Measurements from ENCODE around the gene IKZF1.
A peak's percentile ranks its signal among the peaks of the same experiment; 100 is the strongest.

The IKZF1 gene

DNA sequence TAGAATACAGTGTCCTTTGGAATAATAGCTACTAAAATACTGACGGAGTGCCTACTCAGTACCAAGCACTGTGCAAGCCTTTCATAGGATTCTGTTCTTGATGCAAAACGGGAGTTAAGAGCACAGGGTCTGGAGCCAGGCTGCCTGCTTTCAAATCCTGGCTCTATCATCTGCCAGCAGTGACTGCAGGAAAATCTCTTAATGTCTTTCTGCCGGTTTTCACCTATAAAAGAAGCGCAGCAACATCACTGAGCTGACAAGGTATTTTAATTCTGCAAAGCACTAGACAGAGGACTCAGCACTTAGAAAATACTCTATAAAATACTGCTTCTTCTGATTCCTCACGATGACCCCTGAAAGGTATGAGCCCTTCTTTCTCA, 145.0 kb downstream of the IKZF1 start:
- H3K79me2 ChIP-seq (ENCODE audit: control insufficient read depth, low read length), result peaks cover 57% of the 10 kb centered on the region
- no peaks in the 10 kb centered on the region for H3K27me3 ChIP-seq (ENCODE audit: control insufficient read depth, low read length)
- H3K9me2 ChIP-seq (replicated peaks; ENCODE audit: control insufficient read depth, low read length), result no peaks in the 10 kb centered on the region
- peak overlapping the region; percentile 39; the same call in 1 of the 2 replicates for H3K27ac ChIP-seq (ENCODE audit: low read depth, low read length)
- peak overlapping the region; percentile 89 for H3K4me2 ChIP-seq (ENCODE audit: low read length)
- peak overlapping the region; percentile 88 for H3K4me3 ChIP-seq (ENCODE audit: low read length)
- peaks cover 47% of the 10 kb centered on the region for H3K36me3 ChIP-seq (ENCODE audit: control insufficient read depth, low read length)
- H3F3A ChIP-seq (ENCODE audit: control insufficient read depth, insufficient read depth), result no peaks in the 10 kb centered on the region
- no peaks in the 10 kb centered on the region for H4K20me1 ChIP-seq (ENCODE audit: control insufficient read depth, insufficient read depth, low read depth, low read length)
- peaks cover 32% of the 10 kb centered on the region for H3K4me1 ChIP-seq (ENCODE audit: control insufficient read depth, low read length)
- no peaks in the 10 kb centered on the region for H3K9me3 ChIP-seq (ENCODE audit: control insufficient read depth, insufficient read depth, low read length)
- TF ChIP-seq EZH2phosphoT487 (IDR thresholded peaks at IDR 0.05; ENCODE audit: borderline replicate concordance, low read length), result no peak
- TF ChIP-seq, protein P1, sequence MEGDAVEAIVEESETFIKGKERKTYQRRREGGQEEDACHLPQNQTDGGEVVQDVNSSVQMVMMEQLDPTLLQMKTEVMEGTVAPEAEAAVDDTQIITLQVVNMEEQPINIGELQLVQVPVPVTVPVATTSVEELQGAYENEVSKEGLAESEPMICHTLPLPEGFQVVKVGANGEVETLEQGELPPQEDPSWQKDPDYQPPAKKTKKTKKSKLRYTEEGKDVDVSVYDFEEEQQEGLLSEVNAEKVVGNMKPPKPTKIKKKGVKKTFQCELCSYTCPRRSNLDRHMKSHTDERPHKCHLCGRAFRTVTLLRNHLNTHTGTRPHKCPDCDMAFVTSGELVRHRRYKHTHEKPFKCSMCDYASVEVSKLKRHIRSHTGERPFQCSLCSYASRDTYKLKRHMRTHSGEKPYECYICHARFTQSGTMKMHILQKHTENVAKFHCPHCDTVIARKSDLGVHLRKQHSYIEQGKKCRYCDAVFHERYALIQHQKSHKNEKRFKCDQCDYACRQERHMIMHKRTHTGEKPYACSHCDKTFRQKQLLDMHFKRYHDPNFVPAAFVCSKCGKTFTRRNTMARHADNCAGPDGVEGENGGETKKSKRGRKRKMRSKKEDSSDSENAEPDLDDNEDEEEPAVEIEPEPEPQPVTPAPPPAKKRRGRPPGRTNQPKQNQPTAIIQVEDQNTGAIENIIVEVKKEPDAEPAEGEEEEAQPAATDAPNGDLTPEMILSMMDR (IDR thresholded peaks at IDR 0.05; ENCODE audit: low read depth, low read length, poor library complexity, severe bottlenecking), result no peak

DNA sequence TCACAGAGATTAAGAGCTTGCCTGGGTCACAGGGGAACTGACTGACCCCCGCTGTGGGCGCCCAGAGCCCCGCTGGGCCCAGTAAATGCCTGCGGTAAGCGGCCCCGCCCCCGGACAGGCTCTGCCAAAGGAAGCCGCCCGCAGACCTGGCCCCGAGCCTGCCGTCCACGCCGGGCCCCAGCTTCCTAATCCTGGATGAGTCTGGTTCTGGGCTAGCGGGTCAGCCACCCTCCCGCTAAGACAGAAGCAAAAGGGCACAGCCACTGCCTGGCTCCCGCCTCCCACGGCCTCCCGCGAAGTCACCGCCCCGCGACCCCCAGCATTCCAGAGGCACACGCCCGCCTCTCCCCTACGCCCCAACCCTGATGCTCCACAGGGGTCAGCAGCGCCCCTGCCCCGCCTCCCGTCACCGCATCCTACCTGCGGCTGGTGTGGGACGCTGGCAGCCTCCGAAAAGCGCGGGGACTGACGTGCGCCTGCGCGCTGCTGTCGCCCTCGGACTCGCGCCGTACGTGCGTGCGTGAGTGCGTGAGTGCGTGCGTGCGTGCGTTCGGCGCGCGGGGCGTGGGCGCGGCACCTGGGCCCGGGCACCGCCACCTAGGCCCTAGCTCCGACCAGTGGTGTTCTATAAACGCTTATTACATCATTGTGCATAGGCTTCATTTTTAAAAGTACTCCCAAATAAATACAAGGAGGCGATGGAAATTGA, 145.5 kb downstream of the IKZF1 start, which contains the start of gene FIGNL1:
FIGNL1 (minus strand) TSS at position 470 of the 709 bp plus-strand sequence. CDS start 3,063 bp downstream, outside the sequence.
- peak within 1 kb of the TSS; percentile 89 for H3K4me2 ChIP-seq (ENCODE audit: low read length)
- H3K27ac ChIP-seq (ENCODE audit: low read depth, low read length), result peak within 1 kb of the TSS; percentile 39
- no peak for TF ChIP-seq EZH2phosphoT487 (IDR thresholded peaks at IDR 0.05; ENCODE audit: borderline replicate concordance, low read length)
- TF ChIP-seq, protein P1 (IDR thresholded peaks at IDR 0.05; ENCODE audit: low read depth, low read length, poor library complexity, severe bottlenecking), result no peak
- H3K27me3 ChIP-seq (ENCODE audit: control insufficient read depth, low read length), result no peaks in the 10 kb centered on the region
- H3K9me2 ChIP-seq (replicated peaks; ENCODE audit: control insufficient read depth, low read length), result no peaks in the 10 kb centered on the region
- H3K4me1 ChIP-seq (ENCODE audit: control insufficient read depth, low read length), result peaks cover 32% of the 10 kb centered on the region
- peaks cover 42% of the 10 kb centered on the region for H3K36me3 ChIP-seq (ENCODE audit: control insufficient read depth, low read length)
- H3F3A ChIP-seq (ENCODE audit: control insufficient read depth, insufficient read depth), result no peaks in the 10 kb centered on the region
- H4K20me1 ChIP-seq (ENCODE audit: control insufficient read depth, insufficient read depth, low read depth, low read length), result no peaks in the 10 kb centered on the region
- no peaks in the 10 kb centered on the region for H3K9me3 ChIP-seq (ENCODE audit: control insufficient read depth, insufficient read depth, low read length)
- peak within 1 kb of the TSS; percentile 88 for H3K4me3 ChIP-seq (ENCODE audit: low read length)
- H3K79me2 ChIP-seq (ENCODE audit: control insufficient read depth, low read length), result peaks cover 53% of the 10 kb centered on the region

DNA sequence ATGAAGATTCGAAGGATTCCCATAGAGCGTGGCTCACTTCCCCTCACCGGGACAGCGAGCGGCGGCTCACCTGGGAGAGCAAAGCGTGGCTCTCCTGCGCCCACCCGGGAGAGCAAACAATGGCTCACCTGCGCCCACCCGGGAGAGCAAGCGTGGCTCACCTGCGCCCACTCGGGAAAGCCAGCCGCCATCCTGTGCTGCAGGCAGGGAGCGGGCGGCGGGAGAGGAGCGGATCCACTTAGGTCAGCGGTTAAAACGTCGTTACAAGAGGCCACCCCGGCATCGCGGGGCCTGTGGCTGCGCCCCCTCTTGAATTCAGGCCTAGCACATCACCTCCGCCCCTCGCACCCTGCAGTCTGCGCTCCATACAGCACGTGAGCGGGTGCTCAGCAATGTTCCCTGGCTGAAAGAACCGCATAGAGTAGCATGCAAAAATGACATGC, 146.1 kb downstream of the IKZF1 start:
- Histone ChIP-seq H3K4me2 (ENCODE audit: low read length) (peak overlapping the region; percentile 89), H3K27ac (ENCODE audit: low read depth, low read length) (peak overlapping the region; percentile 26)
- no peak for TF ChIP-seq EZH2phosphoT487 (IDR thresholded peaks at IDR 0.05; ENCODE audit: borderline replicate concordance, low read length)
- TF ChIP-seq, protein P1 (IDR thresholded peaks at IDR 0.05; ENCODE audit: low read depth, low read length, poor library complexity, severe bottlenecking), result peak; percentile 39

More for the DNA sequence above, 146.1 kb downstream of the IKZF1 start:
- H3K9me3 ChIP-seq (ENCODE audit: control insufficient read depth, insufficient read depth, low read length), result no peaks in the 10 kb centered on the region
- H3F3A ChIP-seq (ENCODE audit: control insufficient read depth, insufficient read depth), result no peaks in the 10 kb centered on the region
- H3K4me1 ChIP-seq (ENCODE audit: control insufficient read depth, low read length), result peaks cover 34% of the 10 kb centered on the region
- peaks cover 36% of the 10 kb centered on the region for H3K36me3 ChIP-seq (ENCODE audit: control insufficient read depth, low read length)
- H4K20me1 ChIP-seq (ENCODE audit: control insufficient read depth, insufficient read depth, low read depth, low read length), result no peaks in the 10 kb centered on the region
- no peaks in the 10 kb centered on the region for H3K9me2 ChIP-seq (replicated peaks; ENCODE audit: control insufficient read depth, low read length)
- peak overlapping the region; percentile 88 for H3K4me3 ChIP-seq (ENCODE audit: low read length)
- H3K27me3 ChIP-seq (ENCODE audit: control insufficient read depth, low read length), result no peaks in the 10 kb centered on the region
- peaks cover 47% of the 10 kb centered on the region for H3K79me2 ChIP-seq (ENCODE audit: control insufficient read depth, low read length)
